Measurements from ENCODE around the gene SOX1.

SOX1 gene

GRCh38 chr13:112079696-112080095 is 12.7 kb downstream of the SOX1 start:
- no peak for TF ChIP-seq ZNF274 (IDR thresholded peaks at IDR 0.05; ENCODE audit: low read depth, low read length)
- no peak for TF ChIP-seq SUZ12 (IDR thresholded peaks at IDR 0.05; ENCODE audit: extremely low read depth, insufficient read depth, insufficient read length)
- no peak for TF ChIP-seq YY1 (IDR thresholded peaks at IDR 0.05; ENCODE audit: insufficient read depth, insufficient read length)
- peaks cover 15% of the 10 kb centered on the region for H3K9me3 ChIP-seq (ENCODE audit: insufficient read depth, low read length)
- peaks cover 6% of the 10 kb centered on the region for H3K4me1 ChIP-seq (ENCODE audit: insufficient read depth, insufficient read length)
- no peak overlapping the region for H3K4me3 ChIP-seq (ENCODE audit: insufficient read length, low read depth)
- no peaks in the 10 kb centered on the region for H3K36me3 ChIP-seq (ENCODE audit: insufficient read depth, insufficient read length, low read length)
- DNase-seq (ENCODE audit: low read depth, low spot score), result no peak
- H3K9ac ChIP-seq (ENCODE audit: insufficient read length, low read depth), result no peak overlapping the region
- peaks cover 57% of the 10 kb centered on the region for H3K27me3 ChIP-seq (ENCODE audit: insufficient read depth, insufficient read length)

- H3K9ac ChIP-seq (ENCODE audit: insufficient read length, low read depth), result no peak overlapping the region
- peaks cover 23% of the 10 kb centered on the region for H3K27me3 ChIP-seq (ENCODE audit: insufficient read depth, insufficient read length)
Measured at GRCh38 chr13:112083971-112084370, 17.0 kb downstream of the SOX1 start.

GRCh38 chr13:112092453-112092852 is 25.5 kb downstream of the SOX1 start:
- Histone ChIP-seq H3K4me1 (ENCODE audit: insufficient read depth, insufficient read length) (no peaks in the 10 kb centered on the region), H3K27me3 (ENCODE audit: insufficient read depth, insufficient read length) (peaks cover 14% of the 10 kb centered on the region), H3K4me3 (ENCODE audit: insufficient read length, low read depth) (no peak overlapping the region), H3K9ac (ENCODE audit: insufficient read length, low read depth) (no peak overlapping the region), H3K36me3 (ENCODE audit: insufficient read depth, insufficient read length, low read length) (no peaks in the 10 kb centered on the region), H3K9me3 (ENCODE audit: insufficient read depth, low read length) (no peaks in the 10 kb centered on the region)
- DNase-seq (ENCODE audit: low read depth, low spot score), result no peak
- TF ChIP-seq SUZ12 (IDR thresholded peaks at IDR 0.05; ENCODE audit: extremely low read depth, insufficient read depth, insufficient read length), result no peak
- no peak for TF ChIP-seq YY1 (IDR thresholded peaks at IDR 0.05; ENCODE audit: insufficient read depth, insufficient read length)
- no peak for TF ChIP-seq ZNF274 (IDR thresholded peaks at IDR 0.05; ENCODE audit: low read depth, low read length)

More at GRCh38 chr13:112083971-112084370, 17.0 kb downstream of the SOX1 start:
- Histone ChIP-seq H3K9me3 (ENCODE audit: insufficient read depth, low read length) (peaks cover 22% of the 10 kb centered on the region), H3K36me3 (ENCODE audit: insufficient read depth, insufficient read length, low read length) (no peaks in the 10 kb centered on the region), H3K4me1 (ENCODE audit: insufficient read depth, insufficient read length) (peaks cover 1% of the 10 kb centered on the region), H3K4me3 (ENCODE audit: insufficient read length, low read depth) (no peak overlapping the region)
- no peak for DNase-seq (ENCODE audit: low read depth, low spot score)
- TF ChIP-seq YY1 (IDR thresholded peaks at IDR 0.05; ENCODE audit: insufficient read depth, insufficient read length) (no peak), ZNF274 (IDR thresholded peaks at IDR 0.05; ENCODE audit: low read depth, low read length) (no peak), SUZ12 (IDR thresholded peaks at IDR 0.05; ENCODE audit: extremely low read depth, insufficient read depth, insufficient read length) (no peak)

- H3K9me3 ChIP-seq (ENCODE audit: insufficient read depth, low read length), result no peaks in the 10 kb centered on the region
- DNase-seq (ENCODE audit: low read depth, low spot score), result no peak
- TF ChIP-seq SUZ12 (IDR thresholded peaks at IDR 0.05; ENCODE audit: extremely low read depth, insufficient read depth, insufficient read length), result no peak
- no peak for TF ChIP-seq ZNF274 (IDR thresholded peaks at IDR 0.05; ENCODE audit: low read depth, low read length)
- TF ChIP-seq YY1 (IDR thresholded peaks at IDR 0.05; ENCODE audit: insufficient read depth, insufficient read length), result no peak
Measured at GRCh38 chr13:112095354-112095753, 28.4 kb downstream of the SOX1 start.

GRCh38 chr13:112096959-112097358 is 30.0 kb downstream of the SOX1 start:
- H3K27me3 ChIP-seq (ENCODE audit: insufficient read depth, insufficient read length), result peaks cover 22% of the 10 kb centered on the region
- H3K36me3 ChIP-seq (ENCODE audit: insufficient read depth, insufficient read length, low read length), result no peaks in the 10 kb centered on the region
- no peaks in the 10 kb centered on the region for H3K9me3 ChIP-seq (ENCODE audit: insufficient read depth, low read length)
- H3K9ac ChIP-seq (ENCODE audit: insufficient read length, low read depth), result no peak overlapping the region
- TF ChIP-seq ZNF274 (IDR thresholded peaks at IDR 0.05; ENCODE audit: low read depth, low read length) (no peak), YY1 (IDR thresholded peaks at IDR 0.05; ENCODE audit: insufficient read depth, insufficient read length) (no peak)
- no peak for DNase-seq (ENCODE audit: low read depth, low spot score)
- no peak overlapping the region for H3K4me3 ChIP-seq (ENCODE audit: insufficient read length, low read depth)
- no peaks in the 10 kb centered on the region for H3K4me1 ChIP-seq (ENCODE audit: insufficient read depth, insufficient read length)

More at GRCh38 chr13:112095354-112095753, 28.4 kb downstream of the SOX1 start:
- Histone ChIP-seq H3K9ac (ENCODE audit: insufficient read length, low read depth) (no peak overlapping the region), H3K4me3 (ENCODE audit: insufficient read length, low read depth) (no peak overlapping the region), H3K27me3 (ENCODE audit: insufficient read depth, insufficient read length) (peaks cover 11% of the 10 kb centered on the region), H3K4me1 (ENCODE audit: insufficient read depth, insufficient read length) (no peaks in the 10 kb centered on the region), H3K36me3 (ENCODE audit: insufficient read depth, insufficient read length, low read length) (no peaks in the 10 kb centered on the region)

- Histone ChIP-seq H3K9me3 (ENCODE audit: insufficient read depth, low read length) (no peaks in the 10 kb centered on the region), H3K9ac (ENCODE audit: insufficient read length, low read depth) (no peak overlapping the region), H3K27me3 (ENCODE audit: insufficient read depth, insufficient read length) (peaks cover 31% of the 10 kb centered on the region), H3K4me1 (ENCODE audit: insufficient read depth, insufficient read length) (no peaks in the 10 kb centered on the region), H3K4me3 (ENCODE audit: insufficient read length, low read depth) (no peak overlapping the region), H3K36me3 (ENCODE audit: insufficient read depth, insufficient read length, low read length) (no peaks in the 10 kb centered on the region)
- TF ChIP-seq SUZ12 (IDR thresholded peaks at IDR 0.05; ENCODE audit: extremely low read depth, insufficient read depth, insufficient read length) (no peak), ZNF274 (IDR thresholded peaks at IDR 0.05; ENCODE audit: low read depth, low read length) (no peak), YY1 (IDR thresholded peaks at IDR 0.05; ENCODE audit: insufficient read depth, insufficient read length) (no peak)
- no peak for DNase-seq (ENCODE audit: low read depth, low spot score)
Measured at GRCh38 chr13:112097770-112098169, 30.8 kb downstream of the SOX1 start.

- no peak overlapping the region for H3K4me3 ChIP-seq (ENCODE audit: insufficient read length, low read depth)
- DNase-seq (ENCODE audit: low read depth, low spot score), result no peak
- H3K4me1 ChIP-seq (ENCODE audit: insufficient read depth, insufficient read length), result peaks cover 3% of the 10 kb centered on the region
- H3K9ac ChIP-seq (ENCODE audit: insufficient read length, low read depth), result no peak overlapping the region
- H3K27me3 ChIP-seq (ENCODE audit: insufficient read depth, insufficient read length), result peaks cover 39% of the 10 kb centered on the region
- TF ChIP-seq SUZ12 (IDR thresholded peaks at IDR 0.05; ENCODE audit: extremely low read depth, insufficient read depth, insufficient read length) (no peak), YY1 (IDR thresholded peaks at IDR 0.05; ENCODE audit: insufficient read depth, insufficient read length) (no peak), ZNF274 (IDR thresholded peaks at IDR 0.05; ENCODE audit: low read depth, low read length) (no peak)
- no peaks in the 10 kb centered on the region for H3K9me3 ChIP-seq (ENCODE audit: insufficient read depth, low read length)
- H3K36me3 ChIP-seq (ENCODE audit: insufficient read depth, insufficient read length, low read length), result no peaks in the 10 kb centered on the region
Measured at GRCh38 chr13:112098699-112099098, 31.8 kb downstream of the SOX1 start.

All from NT2/D1 (cell line).